ENCODE measurements around the gene WWOX.

GRCh38 chr16:78211020-78211599 lies 111.7 kb downstream of the WWOX start:
- TF ChIP-seq CTCF (IDR thresholded peaks at IDR 0.05): no peak
- TF ChIP-seq POLR2A (IDR thresholded peaks at IDR 0.05): no peak

Measured in right lobe of liver (tissue), 4 donors.